OCI-LY7 (cell line): ENCODE measurements around the gene USH1C. TPM values are rescaled to one million over a fixed set of nuclear protein-coding genes. Genes with fewer than 3 reads are reported as not detected.

Source experiments
- BruUV-seq: library from RNA; stranded (reverse); fragments of 400-500 nt; replicated peaks from 2 replicates; lab custom pipeline; 2021; lab: Mats Ljungman, UMichigan
- CTCF ChIA-PET: fragments of 300-600 bp; sonication (Branson Sonifier 250); formaldehyde crosslinking; loops from one replicate; lab custom pipeline; 2022; ENCODE audit warnings: antibody characterized with exemption; ENCODE audit not compliant: unreplicated experiment; lab: Charles Lee
- POLR2A ChIA-PET: fragments of 300-600 bp; sonication (Branson Sonifier 250); formaldehyde crosslinking; loops from one replicate; lab custom pipeline; 2022; ENCODE audit warnings: antibody characterized with exemption; lab: Charles Lee
- DNase-seq: peaks from one replicate; pipeline ENCODE4 v3.0.0-alpha.2; 2015; ENCODE audit warnings: low spot score
- H2AFZ ChIP-seq: fragments of 200-600 bp; sonication (generic), shearing (Covaris generic); 2 replicates; pipeline ENCODE4 v1.6.1; 2014; ENCODE audit warnings: mild to moderate bottlenecking, antibody characterized with exemption, low read length, moderate library complexity
- H3K27ac ChIP-seq: fragments of 200-600 bp; sonication (generic); 2 replicates; pipeline ENCODE4 v1.5.1; 2014; ENCODE audit warnings: mixed run types, low read depth, mild to moderate bottlenecking, moderate library complexity, low read length, inconsistent platforms; ENCODE audit not compliant: poor library complexity, severe bottlenecking
- H3K36me3 ChIP-seq: fragments of 200-600 bp; sonication (generic); 2 replicates; pipeline ENCODE4 v1.6.1; 2014; ENCODE audit warnings: mild to moderate bottlenecking, antibody characterized with exemption, low read length, moderate library complexity, mixed read lengths; ENCODE audit not compliant: insufficient read depth
- H3K4me1 ChIP-seq: fragments of 200-600 bp; sonication (generic); 2 replicates; pipeline ENCODE4 v1.5.1; 2014; ENCODE audit warnings: mild to moderate bottlenecking, low read length; ENCODE audit not compliant: insufficient read depth, poor library complexity, severe bottlenecking
- H3K4me2 ChIP-seq: fragments of 200-600 bp; sonication (generic); 2 replicates; pipeline ENCODE4 v1.6.1; 2014; ENCODE audit warnings: mild to moderate bottlenecking, low read length
- H3K4me3 ChIP-seq: fragments of 200-600 bp; sonication (generic); 2 replicates; pipeline ENCODE4 v1.5.1; 2014; ENCODE audit warnings: mild to moderate bottlenecking, low read depth, low read length; ENCODE audit not compliant: poor library complexity, severe bottlenecking
- H3K79me2 ChIP-seq: fragments of 200-600 bp; sonication (generic); 2 replicates; pipeline ENCODE4 v1.6.1; 2016; ENCODE audit warnings: low read depth, mild to moderate bottlenecking, low read length, moderate library complexity, mixed read lengths; ENCODE audit not compliant: insufficient read depth
- H3K9me2 ChIP-seq: fragments of 200-600 bp; sonication (generic); 2 replicates; pipeline ENCODE4 v1.6.1; 2016; ENCODE audit warnings: mild to moderate bottlenecking, low read length, mixed read lengths; ENCODE audit not compliant: insufficient read depth
- H3K9me3 ChIP-seq: fragments of 200-600 bp; sonication (generic); 2 replicates; pipeline ENCODE4 v1.6.1; 2014; ENCODE audit warnings: mild to moderate bottlenecking, mixed run types, low read length, mixed read lengths
- H4K20me1 ChIP-seq: fragments of 200-600 bp; sonication (generic); 2 replicates; pipeline ENCODE4 v1.6.1; 2014; ENCODE audit warnings: mild to moderate bottlenecking, antibody characterized with exemption, low read length, moderate library complexity, mixed read lengths; ENCODE audit not compliant: insufficient read depth
- CTCF ChIP-seq: fragments of 200-600 bp; sonication (generic); conservative IDR thresholded peaks from 2 replicates; pipeline ENCODE4 v1.5.1; 2014; ENCODE audit warnings: mild to moderate bottlenecking, antibody characterized with exemption, low read length, moderate library complexity, mixed read lengths
- EZH2phosphoT487 ChIP-seq: fragments of 200-600 bp; sonication (generic); IDR thresholded peaks from 2 replicates; pipeline ENCODE4 v1.6.1; 2018; ENCODE audit warnings: low read depth, borderline replicate concordance, mild to moderate bottlenecking, mixed run types, antibody characterized with exemption, low read length, moderate library complexity, mixed read lengths
- intact Hi-C: fragments of 100-400 bp; cut with micrococcal nuclease; formaldehyde crosslinking; loops from one replicate; pipeline ENCODE4 v1.10.0; 2022; ENCODE audit not compliant: unreplicated experiment
- total RNA-seq, 2 experiments: library from RNA; depleted of rRNA in 1 of 2; stranded (reverse); fragments of >200 nt in 1 of 2; shearing (Covaris generic) in 1 of 2; gene quantifications; 2 replicates each; pipeline ENCODE4 v1.2.3, GENCODE V29; 2014 to 2022

The USH1C gene
- total RNA-seq, 2 experiments from 2014 or later, result not detected

- intact Hi-C loops, result no loop called here
- Histone ChIP-seq H3K36me3 (no peaks in the 10 kb centered on the region), H3K4me2 (no peak overlapping the region), H3K4me3 (no peak overlapping the region), H4K20me1 (no peaks in the 10 kb centered on the region), H3K9me2 (no peaks in the 10 kb centered on the region), H2AFZ (no peak overlapping the region), H3K9me3 (no peaks in the 10 kb centered on the region), H3K79me2 (no peaks in the 10 kb centered on the region), H3K4me1 (no peaks in the 10 kb centered on the region), H3K27ac (no peak overlapping the region)
- DNase-seq, result no peak
- TF ChIP-seq EZH2phosphoT487 (no peak), CTCF (no peak)
- ChIA-PET CTCF (no interaction called here), POLR2A (no interaction called here)
- BruUV-seq, result no TSS peak
Observed at GRCh38 chr11:17581036-17581731, 37.0 kb upstream of the USH1C start.

DNA sequence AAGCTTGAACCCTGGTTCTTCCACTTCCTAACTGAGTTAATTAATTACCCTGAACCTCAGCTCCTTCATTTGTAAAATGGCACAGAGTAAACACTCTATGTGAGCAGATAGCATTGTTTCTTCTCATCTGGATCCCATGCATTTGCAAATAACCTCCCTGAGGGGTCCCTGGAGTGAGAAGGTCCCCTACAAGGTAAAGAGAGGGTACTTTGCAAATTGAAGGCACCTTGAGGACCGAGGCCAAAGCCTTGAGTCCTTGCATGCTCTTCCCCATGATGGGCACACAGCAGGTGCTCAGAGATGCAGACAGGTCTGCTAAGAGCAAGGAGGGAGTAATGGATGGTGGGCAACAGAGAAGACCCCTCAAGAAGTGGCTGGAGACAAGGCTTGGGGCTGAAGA is 36.1 kb upstream of the USH1C start:
- ChIA-PET CTCF (no interaction called here), POLR2A (no interaction called here)
- Histone ChIP-seq H3K36me3 (no peaks in the 10 kb centered on the region), H3K4me3 (no peak overlapping the region), H3K4me1 (no peaks in the 10 kb centered on the region), H3K9me3 (no peaks in the 10 kb centered on the region), H4K20me1 (no peaks in the 10 kb centered on the region), H3K79me2 (no peaks in the 10 kb centered on the region), H3K27ac (no peak overlapping the region), H2AFZ (no peak overlapping the region), H3K9me2 (no peaks in the 10 kb centered on the region), H3K4me2 (no peak overlapping the region)
- DNase-seq, result no peak
- no peak for TF ChIP-seq CTCF
- TF ChIP-seq EZH2phosphoT487, result no peak
- no TSS peak for BruUV-seq
- intact Hi-C loops, result no loop called here

- TF ChIP-seq CTCF (no peak), EZH2phosphoT487 (no peak)
- Histone ChIP-seq H3K4me2 (no peak overlapping the region), H3K27ac (no peak overlapping the region), H2AFZ (no peak overlapping the region), H3K4me3 (no peak overlapping the region), H4K20me1 (no peaks in the 10 kb centered on the region), H3K79me2 (no peaks in the 10 kb centered on the region), H3K9me3 (no peaks in the 10 kb centered on the region), H3K36me3 (no peaks in the 10 kb centered on the region), H3K9me2 (no peaks in the 10 kb centered on the region), H3K4me1 (no peaks in the 10 kb centered on the region)
- no TSS peak for BruUV-seq
- CTCF ChIA-PET, result no interaction called here
- POLR2A ChIA-PET, result no interaction called here
- intact Hi-C loops, result no loop called here
- no peak for DNase-seq
Observed at GRCh38 chr11:17579451-17579850, 35.2 kb upstream of the USH1C start.
